ENCODE data around the gene ATAD3C. TPM values are rescaled to one million over a fixed set of nuclear protein-coding genes. Genes with fewer than 3 reads are reported as not detected.
A peak's percentile ranks its signal among the peaks of the same experiment; 100 is the strongest.
"Not testable (repeated sequence)": the region's sequence is repeated elsewhere in the genome, so short reads cannot be mapped to it uniquely, and the experiment has no call there.

The ATAD3C gene
- total RNA-seq, 1 experiment from 2014 or later, result 10.6 TPM

DNA sequence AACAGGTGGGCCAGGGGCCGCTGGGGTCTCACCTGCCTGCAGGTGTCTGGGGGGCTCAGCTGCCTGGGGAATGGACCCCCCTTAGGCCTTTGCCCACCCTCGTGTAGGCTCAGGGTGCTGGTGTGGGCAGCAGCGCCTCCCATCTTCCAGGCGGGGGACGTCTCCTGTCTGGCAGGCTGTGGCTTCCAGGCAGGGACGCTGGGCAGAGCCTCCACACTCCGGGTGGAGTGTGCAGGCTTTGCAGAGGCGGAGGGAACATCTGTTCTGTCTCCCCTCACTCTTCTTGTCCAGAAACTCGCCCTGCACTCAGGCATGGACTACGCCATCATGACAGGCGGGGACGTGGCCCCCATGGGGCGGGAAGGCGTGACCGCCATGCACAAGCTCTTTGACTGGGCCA is 6.4 kb downstream of the ATAD3C start:
- H3K4me3 ChIP-seq (ENCODE audit: low read depth in 2 of 2, low read length in 2 of 2); H3K36me3 ChIP-seq (ENCODE audit: control insufficient read depth, insufficient read depth, low read length); H3K9me3 ChIP-seq (ENCODE audit: control insufficient read depth, insufficient read depth, low read depth, low read length); H3K27ac ChIP-seq (ENCODE audit: low read length); CTCF ChIA-PET; BruUV-seq (replicated peaks); intact Hi-C loops (cut with micrococcal nuclease; ENCODE audit: unreplicated experiment); in situ Hi-C loops (cut with HindIII; ENCODE audit: low pct_unique_long_range_greater_than_20kb, low sequenced_read_pairs); POLR2A ChIA-PET; H3K27me3 ChIP-seq (ENCODE audit: control insufficient read depth, insufficient read depth, low read length); DNase-seq (ENCODE audit: low read depth, low spot score); H3K4me1 ChIP-seq (ENCODE audit: control insufficient read depth, insufficient read depth, low read length): not testable (repeated sequence)
- 0 out of 2 replicates have a peak, but pooled peaks have one; percentile 23 for ATAC-seq

DNA sequence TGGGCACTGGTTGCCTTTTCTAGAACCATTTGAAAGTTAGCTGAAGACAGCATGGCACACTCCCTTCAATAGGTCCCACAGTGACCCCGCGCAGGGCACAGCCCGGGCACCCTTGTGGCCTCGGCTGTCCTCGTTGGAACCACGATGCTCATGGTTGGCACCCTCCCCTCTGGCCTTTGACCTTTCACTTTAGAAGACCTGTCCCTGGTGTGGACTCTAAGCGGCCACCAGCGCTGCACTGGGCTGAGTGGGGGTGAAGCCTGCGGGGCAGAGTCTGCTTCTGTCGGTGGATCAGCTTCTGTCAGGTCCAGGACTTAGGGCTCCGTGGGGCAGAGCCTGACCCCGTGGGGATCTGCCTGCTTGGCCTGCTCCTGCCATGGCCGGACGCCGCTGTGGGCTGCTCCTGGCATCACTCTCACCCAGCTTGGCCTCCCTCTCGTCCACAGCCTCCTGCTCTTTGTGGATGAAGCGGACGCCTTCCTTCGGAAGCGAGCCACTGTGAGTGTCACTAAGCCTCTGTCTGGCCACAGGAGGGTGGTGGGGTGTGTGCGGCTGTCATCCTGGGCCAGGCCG is 7.3 kb downstream of the ATAD3C start:
- ATAC-seq; intact Hi-C loops (cut with micrococcal nuclease; ENCODE audit: unreplicated experiment); in situ Hi-C loops (cut with HindIII; ENCODE audit: low pct_unique_long_range_greater_than_20kb, low sequenced_read_pairs); DNase-seq (ENCODE audit: low read depth, low spot score); H3K4me1 ChIP-seq (ENCODE audit: control insufficient read depth, insufficient read depth, low read length); H3K4me3 ChIP-seq (ENCODE audit: low read depth in 2 of 2, low read length in 2 of 2); CTCF ChIA-PET; H3K27ac ChIP-seq (ENCODE audit: low read length); H3K9me3 ChIP-seq (ENCODE audit: control insufficient read depth, insufficient read depth, low read depth, low read length); POLR2A ChIA-PET; H3K36me3 ChIP-seq (ENCODE audit: control insufficient read depth, insufficient read depth, low read length); BruUV-seq (replicated peaks); H3K27me3 ChIP-seq (ENCODE audit: control insufficient read depth, insufficient read depth, low read length): not testable (repeated sequence)

DNA sequence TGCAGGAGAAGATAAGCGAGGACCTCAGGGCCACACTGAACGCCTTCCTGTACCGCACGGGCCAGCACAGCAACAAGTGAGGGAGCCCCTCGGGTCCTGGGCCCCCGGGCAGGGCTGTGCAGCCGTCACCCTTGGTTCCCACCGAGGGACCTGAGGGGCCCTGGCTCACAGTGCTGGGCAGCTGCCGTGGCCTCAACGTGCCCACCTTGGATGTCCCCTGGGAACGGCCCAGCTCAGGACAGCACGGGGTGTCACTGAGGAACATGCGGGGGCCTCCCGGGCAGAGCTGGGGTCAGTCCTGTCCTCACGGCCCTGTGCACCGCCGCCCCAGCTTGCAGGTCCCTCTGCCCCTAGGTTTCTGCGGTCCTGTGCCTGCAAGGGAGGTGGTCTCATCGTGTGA is 9.7 kb downstream of the ATAD3C start:
- POLR2A ChIA-PET; H3K27ac ChIP-seq (ENCODE audit: low read length); H3K9me3 ChIP-seq (ENCODE audit: control insufficient read depth, insufficient read depth, low read depth, low read length); BruUV-seq (replicated peaks); intact Hi-C loops (cut with micrococcal nuclease; ENCODE audit: unreplicated experiment); in situ Hi-C loops (cut with HindIII; ENCODE audit: low pct_unique_long_range_greater_than_20kb, low sequenced_read_pairs); H3K36me3 ChIP-seq (ENCODE audit: control insufficient read depth, insufficient read depth, low read length); CTCF ChIA-PET; DNase-seq (ENCODE audit: low read depth, low spot score); H3K4me3 ChIP-seq (ENCODE audit: low read depth in 2 of 2, low read length in 2 of 2); H3K4me1 ChIP-seq (ENCODE audit: control insufficient read depth, insufficient read depth, low read length); ATAC-seq; H3K27me3 ChIP-seq (ENCODE audit: control insufficient read depth, insufficient read depth, low read length): not testable (repeated sequence)

DNA sequence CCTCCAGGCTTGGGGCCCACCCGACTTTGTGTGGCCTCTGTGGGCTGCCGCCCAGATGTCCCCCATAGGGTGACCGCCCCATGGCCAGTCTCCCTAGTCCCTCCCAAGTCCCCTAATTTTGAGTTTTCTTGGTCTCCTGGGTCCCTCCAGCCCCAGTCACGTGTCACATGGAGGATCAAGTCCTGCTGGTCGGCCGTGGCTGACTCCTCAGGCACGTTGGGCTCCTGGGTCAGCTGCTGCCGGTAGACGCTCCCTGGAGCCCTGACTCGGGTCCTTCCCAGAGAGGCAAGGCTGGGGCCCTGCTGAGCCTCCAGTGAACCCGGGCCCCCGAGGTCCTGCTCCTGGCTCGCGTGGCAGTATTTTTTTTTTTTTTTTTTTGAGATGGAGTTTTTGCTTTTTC is 10.2 kb downstream of the ATAD3C start:
- BruUV-seq (replicated peaks); H3K4me1 ChIP-seq (ENCODE audit: control insufficient read depth, insufficient read depth, low read length); H3K27ac ChIP-seq (ENCODE audit: low read length); ATAC-seq; H3K36me3 ChIP-seq (ENCODE audit: control insufficient read depth, insufficient read depth, low read length); in situ Hi-C loops (cut with HindIII; ENCODE audit: low pct_unique_long_range_greater_than_20kb, low sequenced_read_pairs); POLR2A ChIA-PET; intact Hi-C loops (cut with micrococcal nuclease; ENCODE audit: unreplicated experiment); H3K9me3 ChIP-seq (ENCODE audit: control insufficient read depth, insufficient read depth, low read depth, low read length); DNase-seq (ENCODE audit: low read depth, low spot score); CTCF ChIA-PET; H3K27me3 ChIP-seq (ENCODE audit: control insufficient read depth, insufficient read depth, low read length); H3K4me3 ChIP-seq (ENCODE audit: low read depth in 2 of 2, low read length in 2 of 2): not testable (repeated sequence)

DNA sequence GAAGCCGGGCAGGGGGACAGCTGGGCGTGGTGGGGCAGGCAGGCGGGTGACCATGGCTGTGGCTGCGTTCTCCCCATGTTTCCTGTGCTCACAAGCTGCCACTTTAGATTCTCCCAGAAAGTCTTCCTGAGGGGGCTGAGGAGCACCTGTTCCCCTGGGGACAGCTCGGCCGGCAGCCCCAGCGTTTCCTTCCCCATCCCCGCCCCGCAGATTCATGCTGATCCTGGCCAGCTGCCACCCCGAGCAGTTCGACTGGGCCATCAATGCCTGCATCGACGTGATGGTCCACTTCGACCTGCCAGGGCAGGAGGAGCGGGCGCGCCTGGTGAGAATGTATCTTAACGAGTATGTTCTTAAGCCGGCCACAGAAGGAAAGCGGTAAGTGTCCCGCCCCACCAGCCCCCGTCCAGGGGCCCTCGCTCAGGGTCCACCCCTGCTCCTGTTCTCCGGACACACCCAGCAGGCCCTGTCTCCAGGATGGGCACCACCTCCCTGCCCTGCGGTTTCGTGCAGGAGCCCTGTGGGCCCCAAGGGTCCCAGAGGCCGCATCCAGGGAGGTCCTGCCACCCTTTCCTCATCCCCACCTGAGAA is 11.1 kb downstream of the ATAD3C start:
- in situ Hi-C loops (cut with HindIII; ENCODE audit: low pct_unique_long_range_greater_than_20kb, low sequenced_read_pairs) (no loop called here), intact Hi-C loops (cut with micrococcal nuclease; ENCODE audit: unreplicated experiment) (no loop called here)
- no peak overlapping the region for H3K4me3 ChIP-seq (ENCODE audit: low read depth in 2 of 2, low read length in 2 of 2)
- H3K36me3 ChIP-seq (ENCODE audit: control insufficient read depth, insufficient read depth, low read length), result no peaks in the 10 kb centered on the region
- BruUV-seq (replicated peaks), result no TSS peak
- H3K27ac ChIP-seq (ENCODE audit: low read length), result no peak overlapping the region
- no peak for TF ChIP-seq SIN3A (IDR thresholded peaks at IDR 0.05; ENCODE audit: borderline replicate concordance, insufficient read depth, low read depth, low read length)
- TF ChIP-seq, protein P1, sequence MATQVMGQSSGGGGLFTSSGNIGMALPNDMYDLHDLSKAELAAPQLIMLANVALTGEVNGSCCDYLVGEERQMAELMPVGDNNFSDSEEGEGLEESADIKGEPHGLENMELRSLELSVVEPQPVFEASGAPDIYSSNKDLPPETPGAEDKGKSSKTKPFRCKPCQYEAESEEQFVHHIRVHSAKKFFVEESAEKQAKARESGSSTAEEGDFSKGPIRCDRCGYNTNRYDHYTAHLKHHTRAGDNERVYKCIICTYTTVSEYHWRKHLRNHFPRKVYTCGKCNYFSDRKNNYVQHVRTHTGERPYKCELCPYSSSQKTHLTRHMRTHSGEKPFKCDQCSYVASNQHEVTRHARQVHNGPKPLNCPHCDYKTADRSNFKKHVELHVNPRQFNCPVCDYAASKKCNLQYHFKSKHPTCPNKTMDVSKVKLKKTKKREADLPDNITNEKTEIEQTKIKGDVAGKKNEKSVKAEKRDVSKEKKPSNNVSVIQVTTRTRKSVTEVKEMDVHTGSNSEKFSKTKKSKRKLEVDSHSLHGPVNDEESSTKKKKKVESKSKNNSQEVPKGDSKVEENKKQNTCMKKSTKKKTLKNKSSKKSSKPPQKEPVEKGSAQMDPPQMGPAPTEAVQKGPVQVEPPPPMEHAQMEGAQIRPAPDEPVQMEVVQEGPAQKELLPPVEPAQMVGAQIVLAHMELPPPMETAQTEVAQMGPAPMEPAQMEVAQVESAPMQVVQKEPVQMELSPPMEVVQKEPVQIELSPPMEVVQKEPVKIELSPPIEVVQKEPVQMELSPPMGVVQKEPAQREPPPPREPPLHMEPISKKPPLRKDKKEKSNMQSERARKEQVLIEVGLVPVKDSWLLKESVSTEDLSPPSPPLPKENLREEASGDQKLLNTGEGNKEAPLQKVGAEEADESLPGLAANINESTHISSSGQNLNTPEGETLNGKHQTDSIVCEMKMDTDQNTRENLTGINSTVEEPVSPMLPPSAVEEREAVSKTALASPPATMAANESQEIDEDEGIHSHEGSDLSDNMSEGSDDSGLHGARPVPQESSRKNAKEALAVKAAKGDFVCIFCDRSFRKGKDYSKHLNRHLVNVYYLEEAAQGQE (IDR thresholded peaks at IDR 0.05; ENCODE audit: insufficient read depth in 1 of 2, low read depth in 2 of 2, low read length in 1 of 2), result no peak
- TF ChIP-seq POLR2AphosphoS5 (IDR thresholded peaks at IDR 0.05; ENCODE audit: low read depth, low read length), result no peak
- TF ChIP-seq, protein P2, sequence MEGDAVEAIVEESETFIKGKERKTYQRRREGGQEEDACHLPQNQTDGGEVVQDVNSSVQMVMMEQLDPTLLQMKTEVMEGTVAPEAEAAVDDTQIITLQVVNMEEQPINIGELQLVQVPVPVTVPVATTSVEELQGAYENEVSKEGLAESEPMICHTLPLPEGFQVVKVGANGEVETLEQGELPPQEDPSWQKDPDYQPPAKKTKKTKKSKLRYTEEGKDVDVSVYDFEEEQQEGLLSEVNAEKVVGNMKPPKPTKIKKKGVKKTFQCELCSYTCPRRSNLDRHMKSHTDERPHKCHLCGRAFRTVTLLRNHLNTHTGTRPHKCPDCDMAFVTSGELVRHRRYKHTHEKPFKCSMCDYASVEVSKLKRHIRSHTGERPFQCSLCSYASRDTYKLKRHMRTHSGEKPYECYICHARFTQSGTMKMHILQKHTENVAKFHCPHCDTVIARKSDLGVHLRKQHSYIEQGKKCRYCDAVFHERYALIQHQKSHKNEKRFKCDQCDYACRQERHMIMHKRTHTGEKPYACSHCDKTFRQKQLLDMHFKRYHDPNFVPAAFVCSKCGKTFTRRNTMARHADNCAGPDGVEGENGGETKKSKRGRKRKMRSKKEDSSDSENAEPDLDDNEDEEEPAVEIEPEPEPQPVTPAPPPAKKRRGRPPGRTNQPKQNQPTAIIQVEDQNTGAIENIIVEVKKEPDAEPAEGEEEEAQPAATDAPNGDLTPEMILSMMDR (IDR thresholded peaks at IDR 0.05), result no peak
- no peak for TF ChIP-seq TCF7L2 (IDR thresholded peaks at IDR 0.05; ENCODE audit: low read depth, low read length)
- DNase-seq (ENCODE audit: low read depth, low spot score) (no peak), ATAC-seq (no peak)
- no peaks in the 10 kb centered on the region for H3K9me3 ChIP-seq (ENCODE audit: control insufficient read depth, insufficient read depth, low read depth, low read length)
- CTCF ChIA-PET, result no interaction called here
- H3K27me3 ChIP-seq (ENCODE audit: control insufficient read depth, insufficient read depth, low read length), result no peaks in the 10 kb centered on the region
- no peaks in the 10 kb centered on the region for H3K4me1 ChIP-seq (ENCODE audit: control insufficient read depth, insufficient read depth, low read length)
- POLR2A ChIA-PET, result no interaction called here

All from Panc1 (cell line).